MG63 (cell line): ENCODE results near the gene ZBTB16. TPM values are rescaled to one million over a fixed set of nuclear protein-coding genes. Genes with fewer than 3 reads are reported as not detected.

Source experiments
- DNase-seq: peaks from one replicate; pipeline ENCODE4 v3.0.0-alpha.2; 2020
- H3K27me3 ChIP-seq: fragments of 250-450 bp; sonication (Bioruptor Pico); 2 replicates; pipeline ENCODE4 v1.5.1; 2020; ENCODE audit warnings: mild to moderate bottlenecking, moderate library complexity
- H3K36me3 ChIP-seq: fragments of 250-450 bp; sonication (Bioruptor Pico); 2 replicates; pipeline ENCODE4 v1.5.1; 2020; ENCODE audit warnings: mild to moderate bottlenecking, moderate library complexity
- H3K4me3 ChIP-seq: fragments of 250-450 bp; sonication (Bioruptor Pico); 2 replicates; pipeline ENCODE4 v1.5.1; 2020; ENCODE audit warnings: mild to moderate bottlenecking, moderate library complexity
- H3K9me3 ChIP-seq: fragments of 250-450 bp; sonication (Bioruptor Pico); 2 replicates; pipeline ENCODE4 v1.5.1; 2020; ENCODE audit warnings: mild to moderate bottlenecking, moderate library complexity
- total RNA-seq: library from RNA; depleted of rRNA; stranded (reverse); fragments of >200 nt; shearing (Covaris generic); gene quantifications from 2 replicates; pipeline ENCODE4 v1.2.3, GENCODE V29; 2014; ENCODE audit warnings: low replicate concordance

The ZBTB16 gene
- total RNA-seq, 1 experiment from 2014 or later = not detected

DNA sequence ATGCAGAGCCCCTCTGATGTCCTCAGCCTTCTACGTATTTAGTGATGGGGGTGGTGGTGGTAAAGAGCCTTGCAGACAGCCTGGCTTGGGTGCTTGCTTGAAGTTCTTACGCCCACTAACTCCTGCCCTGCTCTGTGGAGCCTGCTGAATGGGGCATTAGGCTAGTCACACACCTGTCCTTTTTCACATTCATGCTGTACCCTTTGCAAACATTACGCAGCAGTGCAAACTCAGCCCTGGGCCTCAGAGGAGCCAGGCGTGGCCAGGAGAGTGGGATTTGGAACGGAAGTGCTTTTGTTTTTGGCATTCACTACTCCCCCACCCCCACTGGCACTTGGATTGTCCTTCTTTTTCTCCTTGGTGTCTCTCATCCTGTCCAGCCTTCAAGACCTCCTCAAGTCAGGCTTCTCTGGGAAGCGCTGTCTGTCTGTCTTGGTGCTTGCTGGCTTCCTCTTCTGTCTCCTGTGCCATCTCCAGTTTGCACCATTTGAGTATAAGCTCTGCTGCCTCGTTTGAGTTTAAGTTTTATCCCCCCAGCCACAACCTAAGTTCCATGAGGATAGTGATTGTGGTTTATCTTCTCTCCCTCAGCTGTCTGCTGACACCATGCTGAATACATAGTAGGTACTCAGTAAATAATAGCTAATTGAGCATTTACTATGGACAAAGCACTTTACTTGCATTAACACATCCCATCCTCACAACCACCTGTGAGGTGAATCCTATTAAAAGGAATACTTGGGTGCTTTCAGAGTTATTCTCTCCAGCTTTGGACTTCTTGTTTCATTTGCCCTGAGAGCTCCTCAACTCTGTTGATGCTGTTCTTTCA, 26.7 kb downstream of the ZBTB16 start:
- Histone ChIP-seq H3K36me3 (no peaks in the 10 kb centered on the region), H3K4me3 (no peak overlapping the region), H3K9me3 (no peaks in the 10 kb centered on the region), H3K27me3 (no peaks in the 10 kb centered on the region)
- DNase-seq = no peak

DNA sequence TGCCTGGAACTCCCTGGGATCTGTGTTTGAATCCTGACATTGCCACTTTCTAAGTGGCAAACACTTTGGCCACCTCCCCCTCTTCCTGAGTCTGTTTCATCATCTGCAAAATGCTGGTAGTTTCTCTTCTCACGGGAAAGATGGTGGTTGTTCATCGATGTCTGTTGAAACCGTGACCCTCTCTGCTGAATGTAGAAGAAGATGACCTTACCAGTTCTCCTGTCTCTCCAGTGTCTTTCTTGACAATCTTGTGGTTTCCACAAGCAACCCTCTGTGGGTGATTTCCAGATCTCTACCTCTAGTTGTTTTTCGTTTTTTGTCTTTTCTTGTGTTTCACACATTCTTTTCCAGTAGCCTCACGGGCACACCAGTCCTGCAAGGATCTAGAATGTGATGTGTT, 27.5 kb downstream of the ZBTB16 start:
- no peaks in the 10 kb centered on the region for H3K9me3 ChIP-seq
- H3K27me3 ChIP-seq = no peaks in the 10 kb centered on the region
- no peak for DNase-seq
- H3K36me3 ChIP-seq = no peaks in the 10 kb centered on the region
- H3K4me3 ChIP-seq = no peak overlapping the region

DNA sequence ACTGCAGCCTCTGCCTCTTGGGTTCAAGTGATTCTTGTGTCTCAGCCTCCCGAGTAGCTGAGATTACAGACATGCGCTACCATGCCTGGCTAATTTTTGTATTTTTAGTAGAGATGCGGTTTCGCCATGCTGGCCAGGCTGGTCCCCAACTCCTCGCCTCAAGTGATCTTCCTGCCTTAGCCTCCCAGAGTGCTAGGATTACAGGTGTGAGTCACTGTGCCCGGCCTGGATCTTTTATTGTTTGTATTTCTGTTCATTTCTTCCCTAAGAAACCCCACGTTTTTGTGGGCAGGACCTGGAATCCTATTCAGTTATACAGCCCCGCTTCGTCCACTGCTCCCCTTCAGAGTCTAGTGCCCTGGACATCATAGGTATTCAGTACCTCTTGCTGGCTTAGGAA, 28.7 kb downstream of the ZBTB16 start:
- no peaks in the 10 kb centered on the region for H3K36me3 ChIP-seq
- no peaks in the 10 kb centered on the region for H3K9me3 ChIP-seq
- no peak overlapping the region for H3K4me3 ChIP-seq
- no peak for DNase-seq
- no peaks in the 10 kb centered on the region for H3K27me3 ChIP-seq

DNA sequence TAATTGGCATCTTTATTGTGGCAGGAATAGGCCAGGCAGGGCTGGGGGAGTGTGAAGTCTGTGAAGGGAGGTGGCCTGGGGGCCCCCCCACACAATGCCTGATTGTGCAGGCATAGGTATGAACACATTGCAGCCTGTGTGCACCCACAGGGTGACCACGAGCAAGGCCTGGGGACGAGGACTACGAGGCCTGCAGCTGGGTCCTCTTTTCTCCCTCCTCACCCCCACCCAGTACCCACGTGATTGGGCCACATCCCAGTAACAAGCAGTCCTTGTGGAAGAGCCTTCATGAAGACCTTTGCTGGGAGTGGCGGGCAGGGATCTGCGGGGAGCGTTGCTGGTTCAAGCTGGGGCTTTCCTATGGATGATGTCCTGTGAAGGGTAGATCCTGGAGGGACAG, 29.3 kb downstream of the ZBTB16 start:
- H3K9me3 ChIP-seq = no peaks in the 10 kb centered on the region
- no peak overlapping the region for H3K4me3 ChIP-seq
- H3K36me3 ChIP-seq = no peaks in the 10 kb centered on the region
- H3K27me3 ChIP-seq = no peaks in the 10 kb centered on the region
- no peak for DNase-seq

DNA sequence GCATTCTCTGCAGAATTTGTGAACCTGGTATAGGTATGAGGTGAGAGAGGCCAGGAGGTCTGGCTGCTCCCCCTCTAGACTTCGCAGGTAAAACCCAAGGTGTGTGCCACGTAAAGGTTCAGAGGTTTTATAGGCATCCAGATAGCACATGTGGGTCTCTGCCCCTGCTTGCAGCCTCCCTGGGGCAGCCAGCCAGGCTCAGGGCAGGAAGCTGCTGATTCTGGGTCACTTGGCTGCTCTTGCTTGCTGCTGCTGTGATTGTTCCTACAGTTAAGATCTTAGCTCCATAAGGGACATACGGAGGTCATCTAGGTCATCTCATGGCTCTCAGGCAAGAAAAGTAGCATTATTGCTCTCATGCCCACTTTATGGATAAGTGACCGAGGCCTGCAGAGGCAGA, 30.2 kb downstream of the ZBTB16 start:
- Histone ChIP-seq H3K9me3 (no peaks in the 10 kb centered on the region), H3K4me3 (no peak overlapping the region), H3K36me3 (no peaks in the 10 kb centered on the region), H3K27me3 (no peaks in the 10 kb centered on the region)
- no peak for DNase-seq

DNA sequence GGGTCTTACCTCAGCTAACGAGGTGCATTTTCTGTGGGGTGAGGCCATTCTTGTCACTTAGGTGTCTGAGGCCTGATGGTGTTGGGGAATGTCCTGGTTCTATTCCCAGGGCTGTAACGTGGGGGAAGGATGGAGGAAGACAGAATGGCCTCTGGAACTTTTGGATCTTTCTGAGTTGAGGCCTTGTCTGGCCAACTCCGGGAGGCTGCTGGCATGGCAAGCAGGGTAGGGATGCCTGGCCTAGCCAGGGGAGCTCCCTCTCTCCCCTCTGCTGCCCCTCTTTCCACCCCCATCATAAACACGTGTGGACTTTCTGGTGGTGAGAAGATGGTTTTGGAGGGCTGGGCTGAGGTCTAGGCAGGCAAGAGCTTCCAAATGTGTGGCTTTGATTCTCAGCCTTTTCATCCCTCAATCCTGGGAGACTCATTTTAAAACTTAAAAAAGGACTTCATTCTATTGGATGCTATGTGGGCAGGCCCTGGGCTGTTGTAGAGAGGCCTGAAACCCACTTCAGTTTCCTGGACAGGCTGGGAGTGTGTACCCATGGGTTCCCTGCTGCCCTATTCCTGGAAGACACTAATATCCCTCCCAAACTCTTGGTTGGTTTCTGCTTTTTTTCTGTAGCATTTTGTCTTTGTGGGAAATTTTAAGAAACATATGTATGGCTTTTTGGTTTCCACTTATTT, 30.9 kb downstream of the ZBTB16 start:
- H3K36me3 ChIP-seq = no peaks in the 10 kb centered on the region
- no peak overlapping the region for H3K4me3 ChIP-seq
- DNase-seq = no peak

DNA sequence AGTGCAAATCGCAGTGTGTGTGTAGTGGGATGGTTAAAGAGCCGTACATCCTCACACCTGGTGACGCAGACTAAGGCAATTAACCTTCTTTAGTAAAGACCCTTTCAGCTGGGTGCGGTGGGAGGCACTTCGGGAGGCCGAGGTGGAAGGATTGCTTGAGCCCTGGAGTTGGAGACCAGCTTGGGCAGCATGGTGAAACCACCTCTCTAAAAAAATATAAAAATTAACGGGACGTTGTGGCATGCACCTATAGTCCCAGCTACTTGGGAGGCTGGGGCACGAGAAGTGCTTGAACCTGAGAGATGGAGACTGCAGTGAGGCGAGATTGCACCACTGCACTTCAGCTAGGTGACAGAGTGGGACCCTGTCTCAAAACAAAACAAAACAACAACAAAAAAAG, 31.5 kb downstream of the ZBTB16 start:
- H3K36me3 ChIP-seq = no peaks in the 10 kb centered on the region
- no peaks in the 10 kb centered on the region for H3K9me3 ChIP-seq
- H3K4me3 ChIP-seq = no peak overlapping the region
- no peaks in the 10 kb centered on the region for H3K27me3 ChIP-seq
- no peak for DNase-seq

More for the DNA sequence above, 30.9 kb downstream of the ZBTB16 start:
- Histone ChIP-seq H3K9me3 (no peaks in the 10 kb centered on the region), H3K27me3 (no peaks in the 10 kb centered on the region)

DNA sequence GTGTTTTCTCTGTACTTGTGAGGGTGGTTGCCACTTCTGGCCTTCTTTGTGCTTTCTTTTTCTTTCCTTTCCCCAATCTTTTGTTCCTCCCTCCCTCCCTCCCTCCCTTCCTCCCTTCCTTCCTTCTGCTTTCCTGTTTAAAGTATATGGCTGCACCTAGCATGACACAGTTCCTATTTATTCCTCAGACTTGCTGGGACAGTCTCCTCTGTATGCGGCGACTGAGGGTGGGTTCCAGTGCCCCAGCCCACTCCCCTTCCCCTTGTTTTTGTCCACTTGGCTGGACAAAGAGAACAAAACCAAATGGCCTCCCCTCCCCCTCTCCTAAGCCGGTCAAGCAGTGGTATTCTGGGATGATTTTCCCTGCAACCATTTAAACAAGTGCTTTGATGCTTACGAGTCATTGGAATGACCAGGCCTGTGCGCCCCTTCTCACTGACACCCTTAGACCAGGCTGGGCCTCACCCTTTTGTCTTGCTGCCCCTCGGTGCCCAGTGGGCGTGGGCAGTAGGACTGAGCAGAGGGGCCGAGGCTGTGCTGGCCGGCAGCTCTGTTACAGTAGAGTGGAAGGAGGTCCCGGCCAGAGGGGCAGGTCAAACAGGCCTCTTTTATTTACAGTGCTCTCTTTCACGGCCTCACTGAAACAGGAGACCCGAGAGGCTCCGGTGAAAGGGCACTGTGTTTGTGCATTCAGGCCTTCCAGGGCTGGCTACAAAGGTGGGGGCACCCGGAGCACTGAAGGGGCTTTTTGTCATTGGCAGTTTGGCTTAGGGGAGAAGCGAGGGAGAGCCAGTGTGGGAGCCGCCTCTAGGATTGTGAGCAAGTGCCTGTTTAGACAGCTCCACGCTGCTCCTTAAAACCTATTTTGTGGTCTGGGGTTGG, 32.2 kb downstream of the ZBTB16 start:
- no peaks in the 10 kb centered on the region for H3K36me3 ChIP-seq
- H3K4me3 ChIP-seq = no peak overlapping the region
- 0 out of 2 replicates have a peak, but pooled peaks cover 3% of the 10 kb centered on the region for H3K27me3 ChIP-seq
- no peaks in the 10 kb centered on the region for H3K9me3 ChIP-seq
- DNase-seq = no peak

DNA sequence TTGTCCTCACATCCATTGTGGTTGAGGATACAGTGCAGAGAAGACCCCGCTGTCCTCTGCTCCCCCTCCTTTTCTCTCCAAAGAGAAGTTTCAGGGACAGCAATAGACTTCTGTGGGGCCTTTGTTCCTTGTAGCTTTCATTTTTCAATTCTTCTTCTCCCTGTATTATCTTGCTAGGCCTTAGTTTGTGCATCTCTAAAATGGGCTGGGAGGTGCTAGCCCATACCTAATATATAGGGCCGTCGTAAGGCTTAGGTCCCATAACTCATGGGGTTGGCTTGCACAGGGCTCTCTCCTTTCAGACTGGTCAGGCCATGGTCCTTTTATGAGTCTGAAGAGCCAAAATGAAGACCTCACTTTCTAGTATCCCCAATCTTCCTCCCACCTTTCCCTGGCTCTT, 33.0 kb downstream of the ZBTB16 start:
- no peaks in the 10 kb centered on the region for H3K9me3 ChIP-seq
- no peak overlapping the region for H3K4me3 ChIP-seq
- 0 out of 2 replicates have a peak, but pooled peaks cover 4% of the 10 kb centered on the region for H3K27me3 ChIP-seq
- DNase-seq = no peak
- no peaks in the 10 kb centered on the region for H3K36me3 ChIP-seq

DNA sequence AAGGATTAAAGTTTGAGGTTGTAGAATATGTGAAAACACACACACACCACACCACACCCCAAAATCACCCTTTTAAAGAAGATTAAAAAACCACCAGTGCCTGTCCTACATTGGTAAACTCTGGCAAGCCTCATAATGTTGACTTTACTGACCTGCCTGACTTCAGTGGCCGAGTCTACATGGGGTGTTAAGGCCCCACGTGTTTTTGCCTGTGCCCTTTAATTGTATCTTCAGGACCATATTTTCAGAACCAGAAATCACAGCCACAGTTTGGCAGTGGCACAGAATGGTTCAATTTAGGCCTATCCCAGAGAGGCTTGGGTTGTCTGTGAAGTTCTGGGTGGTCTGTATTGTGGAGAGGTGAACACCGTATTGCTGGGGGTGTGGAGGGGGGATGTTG, 33.4 kb downstream of the ZBTB16 start:
- no peaks in the 10 kb centered on the region for H3K36me3 ChIP-seq
- no peak overlapping the region for H3K4me3 ChIP-seq
- 0 out of 2 replicates have a peak, but pooled peaks cover 4% of the 10 kb centered on the region for H3K27me3 ChIP-seq
- no peaks in the 10 kb centered on the region for H3K9me3 ChIP-seq
- no peak for DNase-seq

DNA sequence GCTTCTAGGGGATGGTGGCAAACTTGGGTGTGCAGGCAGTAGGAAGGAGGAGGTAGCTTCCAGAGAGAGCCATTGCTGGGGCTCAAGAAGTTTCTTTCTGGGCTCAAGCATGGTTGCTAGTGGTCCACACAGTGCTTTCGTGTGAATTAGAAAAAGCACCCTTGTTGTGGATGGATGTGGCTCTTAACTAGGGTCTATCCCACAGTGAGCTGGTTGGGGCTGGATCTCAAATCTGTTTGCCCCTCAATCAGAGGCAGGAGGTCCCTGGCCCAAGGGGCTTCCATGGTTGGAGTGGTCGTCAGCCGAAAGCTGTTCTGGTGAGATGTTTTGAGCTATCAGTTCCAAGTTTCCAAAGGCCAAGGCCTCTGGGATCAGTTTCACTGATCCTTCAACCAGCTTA, 35.0 kb downstream of the ZBTB16 start:
- Histone ChIP-seq H3K27me3 (peaks cover 9% of the 10 kb centered on the region; the same call in 1 of the 2 replicates), H3K9me3 (no peaks in the 10 kb centered on the region)
- DNase-seq = no peak

DNA sequence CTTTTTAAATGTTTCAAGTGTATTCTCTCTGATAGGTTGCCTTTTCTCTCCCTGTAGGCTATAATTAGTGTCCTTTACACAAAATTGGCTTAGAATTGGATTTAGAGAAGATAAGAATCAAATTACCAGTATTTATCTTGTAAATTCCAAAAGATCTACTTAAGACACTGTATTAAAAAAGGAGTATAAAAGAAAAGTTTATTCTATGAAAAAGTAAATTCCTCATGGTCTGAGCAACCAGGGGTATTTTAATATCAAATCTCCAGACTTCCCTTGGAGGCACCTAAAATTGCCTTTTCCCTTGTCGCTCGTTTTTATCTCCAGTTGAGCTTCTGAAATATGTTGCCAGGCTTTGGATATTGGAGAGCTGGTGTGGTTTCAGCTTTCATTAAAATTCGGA, 36.4 kb downstream of the ZBTB16 start:
- DNase-seq = no peak
- Histone ChIP-seq H3K9me3 (no peaks in the 10 kb centered on the region), H3K4me3 (no peak overlapping the region), H3K36me3 (no peaks in the 10 kb centered on the region), H3K27me3 (peaks cover 13% of the 10 kb centered on the region)

More for the DNA sequence above, 35.0 kb downstream of the ZBTB16 start:
- no peaks in the 10 kb centered on the region for H3K36me3 ChIP-seq
- no peak overlapping the region for H3K4me3 ChIP-seq

DNA sequence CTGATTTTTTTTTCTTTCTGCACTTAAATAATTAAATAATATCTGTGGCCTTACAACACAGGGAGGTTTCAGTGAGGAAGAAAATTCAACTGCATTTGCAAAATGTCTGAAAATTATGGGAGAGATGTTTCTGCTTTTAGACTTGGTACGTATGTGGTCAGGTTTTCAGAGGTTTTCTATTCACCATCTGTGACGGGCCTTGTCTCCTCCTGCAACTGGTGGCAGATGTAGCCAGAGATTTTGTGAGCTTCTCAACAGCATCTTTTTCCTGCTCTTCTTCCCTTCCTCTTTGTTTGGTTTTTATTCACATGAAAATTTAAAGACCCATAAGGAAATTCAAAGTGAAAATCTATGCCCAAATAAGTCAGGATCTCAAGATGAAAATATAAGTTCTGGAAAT, 38.3 kb downstream of the ZBTB16 start:
- Histone ChIP-seq H3K4me3 (no peak overlapping the region), H3K27me3 (peaks cover 13% of the 10 kb centered on the region), H3K9me3 (no peaks in the 10 kb centered on the region), H3K36me3 (no peaks in the 10 kb centered on the region)
- no peak for DNase-seq

DNA sequence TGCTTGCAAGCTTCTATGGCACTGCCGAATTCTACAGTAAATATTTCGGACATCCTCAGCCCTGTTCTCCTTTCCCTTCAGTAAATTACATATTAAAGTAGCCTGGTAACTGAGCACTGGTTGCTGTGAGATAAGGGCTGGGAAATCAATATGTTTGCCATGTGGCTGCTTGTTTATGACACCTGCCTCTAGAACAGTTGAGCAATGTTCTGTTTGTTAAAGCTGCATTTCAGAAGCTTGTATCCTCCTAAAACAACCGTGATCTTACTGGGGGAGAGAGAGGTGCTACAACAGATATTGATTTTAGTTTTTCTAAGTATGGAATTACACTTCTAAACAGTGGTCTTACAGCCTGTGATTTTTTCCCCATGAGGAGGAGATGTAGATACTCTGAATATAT, 39.4 kb downstream of the ZBTB16 start:
- no peaks in the 10 kb centered on the region for H3K9me3 ChIP-seq
- H3K36me3 ChIP-seq = no peaks in the 10 kb centered on the region
- no peak overlapping the region for H3K4me3 ChIP-seq
- H3K27me3 ChIP-seq = peaks cover 13% of the 10 kb centered on the region
- no peak for DNase-seq

DNA sequence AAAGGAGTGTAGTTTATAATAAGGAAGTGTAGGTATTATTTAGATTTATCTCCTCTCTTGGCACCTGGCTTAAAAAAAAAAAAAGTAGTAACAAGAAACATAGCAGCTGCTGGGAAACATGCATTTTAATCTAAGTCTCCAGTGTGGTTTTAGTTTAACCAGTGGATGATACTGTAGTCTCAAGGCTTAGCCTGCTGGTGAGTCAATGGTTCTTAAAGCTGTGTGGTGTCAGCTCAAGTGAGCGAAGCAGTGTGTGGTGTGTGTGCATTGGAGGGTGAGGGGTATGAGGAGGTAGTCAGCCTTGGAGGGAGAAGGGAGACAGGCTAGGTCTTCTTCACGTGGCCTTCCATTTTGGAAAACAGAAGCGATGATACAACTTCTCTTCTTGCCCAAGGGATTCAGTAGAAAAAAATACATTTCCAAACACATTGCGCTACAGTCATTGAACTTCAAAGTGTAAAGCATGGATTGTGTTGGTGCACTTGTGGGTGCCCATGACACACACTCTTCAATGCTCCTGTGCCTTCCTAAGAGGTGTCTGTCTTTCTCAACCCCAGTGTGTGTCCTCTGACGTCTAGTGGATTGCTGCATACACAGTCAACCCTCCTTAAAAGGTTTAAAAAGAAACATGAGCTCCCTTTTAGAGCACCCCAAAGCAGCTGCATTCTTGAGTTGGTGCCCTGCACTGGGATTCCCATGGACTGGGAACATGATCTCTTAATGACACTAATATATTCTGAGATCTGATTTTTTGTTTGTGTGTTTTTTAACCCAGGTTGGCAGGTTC, 40.1 kb downstream of the ZBTB16 start:
- Histone ChIP-seq H3K4me3 (no peak overlapping the region), H3K9me3 (no peaks in the 10 kb centered on the region)
- DNase-seq = no peak

More for the DNA sequence above, 40.1 kb downstream of the ZBTB16 start:
- Histone ChIP-seq H3K36me3 (no peaks in the 10 kb centered on the region), H3K27me3 (peaks cover 13% of the 10 kb centered on the region)
